Subcutaneous adipose tissue (tissue), 4 donors: ENCODE results near the gene ADGRL3. TPM values are rescaled to one million over a fixed set of nuclear protein-coding genes. Genes with fewer than 3 reads are reported as not detected.

Experiments used
- total RNA-seq, 4 donors: library from RNA; depleted of rRNA; stranded (reverse); fragments of >200 nt; gene quantifications; one replicate each; pipeline ENCODE4 v1.1.0, GENCODE V29; 2016
- TF ChIP-seq, protein P1 (sequence below): fragments of 450-650 bp; IDR thresholded peaks from one replicate; pipeline ENCODE4 v1.5.1; 2016; ENCODE audit warnings: low read depth, mild to moderate bottlenecking, control low read depth, antibody characterized with exemption, moderate library complexity

The ADGRL3 gene
- total RNA-seq, 4 donors from 2014 or later: 6.3 to 12.2 (median 9.2) TPM

DNA sequence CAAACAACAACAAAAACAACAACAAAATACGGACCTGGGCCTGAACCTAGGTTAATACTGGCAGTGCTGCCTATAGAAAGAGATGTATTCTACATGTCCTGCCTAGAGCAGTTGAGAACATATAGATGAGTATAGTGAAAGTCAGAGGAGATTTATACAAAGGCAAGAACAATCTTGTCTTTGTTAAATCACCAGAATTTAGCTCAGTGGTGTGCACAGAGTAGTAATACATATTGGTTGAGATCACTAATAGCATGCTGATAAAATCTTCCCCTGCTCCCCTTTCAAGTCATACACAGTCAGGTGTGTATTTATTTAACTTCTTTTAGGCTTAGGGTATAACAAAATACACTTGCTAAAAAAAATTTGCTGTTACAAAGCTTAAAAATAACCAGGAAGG lies 247.8 kb downstream of the ADGRL3 start:
- TF ChIP-seq, protein P1, sequence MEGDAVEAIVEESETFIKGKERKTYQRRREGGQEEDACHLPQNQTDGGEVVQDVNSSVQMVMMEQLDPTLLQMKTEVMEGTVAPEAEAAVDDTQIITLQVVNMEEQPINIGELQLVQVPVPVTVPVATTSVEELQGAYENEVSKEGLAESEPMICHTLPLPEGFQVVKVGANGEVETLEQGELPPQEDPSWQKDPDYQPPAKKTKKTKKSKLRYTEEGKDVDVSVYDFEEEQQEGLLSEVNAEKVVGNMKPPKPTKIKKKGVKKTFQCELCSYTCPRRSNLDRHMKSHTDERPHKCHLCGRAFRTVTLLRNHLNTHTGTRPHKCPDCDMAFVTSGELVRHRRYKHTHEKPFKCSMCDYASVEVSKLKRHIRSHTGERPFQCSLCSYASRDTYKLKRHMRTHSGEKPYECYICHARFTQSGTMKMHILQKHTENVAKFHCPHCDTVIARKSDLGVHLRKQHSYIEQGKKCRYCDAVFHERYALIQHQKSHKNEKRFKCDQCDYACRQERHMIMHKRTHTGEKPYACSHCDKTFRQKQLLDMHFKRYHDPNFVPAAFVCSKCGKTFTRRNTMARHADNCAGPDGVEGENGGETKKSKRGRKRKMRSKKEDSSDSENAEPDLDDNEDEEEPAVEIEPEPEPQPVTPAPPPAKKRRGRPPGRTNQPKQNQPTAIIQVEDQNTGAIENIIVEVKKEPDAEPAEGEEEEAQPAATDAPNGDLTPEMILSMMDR: no peak

DNA sequence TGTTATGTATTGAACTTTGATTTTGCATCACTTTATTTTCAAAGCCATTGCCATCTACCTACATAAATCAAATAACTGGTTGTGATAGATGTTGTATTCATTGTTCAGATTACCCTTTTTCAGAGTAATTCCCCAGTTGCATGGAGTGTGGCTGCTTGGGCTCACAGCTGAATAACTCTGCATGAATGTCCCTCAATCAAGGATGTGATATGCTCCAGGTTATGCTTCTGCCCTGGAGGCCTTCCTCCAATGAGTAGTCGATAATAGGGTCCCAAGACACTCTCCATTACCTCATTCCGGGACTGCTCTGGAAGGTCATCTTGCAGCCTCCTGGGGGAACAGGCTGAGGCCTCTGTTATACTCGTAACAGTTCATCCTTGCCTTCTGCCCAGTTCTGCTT lies 251.8 kb downstream of the ADGRL3 start:
- TF ChIP-seq, protein P1: no peak

DNA sequence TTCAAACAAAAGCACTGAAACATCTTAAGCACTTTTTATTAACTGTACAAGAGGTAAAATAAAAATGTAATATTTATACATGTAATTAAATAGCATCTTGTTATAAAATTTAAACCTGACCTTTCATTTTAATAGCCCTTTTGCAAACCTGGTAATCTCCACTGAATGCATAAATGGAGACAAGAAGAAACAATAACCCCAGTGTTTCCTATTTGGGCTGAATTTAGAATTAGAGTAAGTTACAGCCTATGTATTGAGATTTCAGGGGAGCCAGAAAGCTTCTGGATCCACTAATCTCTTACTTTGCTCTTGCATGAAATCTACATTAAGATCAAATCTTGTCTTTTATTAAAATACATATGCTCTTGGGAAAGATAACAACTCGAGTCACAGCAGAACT lies 261.8 kb downstream of the ADGRL3 start:
- TF ChIP-seq, protein P1: no peak

DNA sequence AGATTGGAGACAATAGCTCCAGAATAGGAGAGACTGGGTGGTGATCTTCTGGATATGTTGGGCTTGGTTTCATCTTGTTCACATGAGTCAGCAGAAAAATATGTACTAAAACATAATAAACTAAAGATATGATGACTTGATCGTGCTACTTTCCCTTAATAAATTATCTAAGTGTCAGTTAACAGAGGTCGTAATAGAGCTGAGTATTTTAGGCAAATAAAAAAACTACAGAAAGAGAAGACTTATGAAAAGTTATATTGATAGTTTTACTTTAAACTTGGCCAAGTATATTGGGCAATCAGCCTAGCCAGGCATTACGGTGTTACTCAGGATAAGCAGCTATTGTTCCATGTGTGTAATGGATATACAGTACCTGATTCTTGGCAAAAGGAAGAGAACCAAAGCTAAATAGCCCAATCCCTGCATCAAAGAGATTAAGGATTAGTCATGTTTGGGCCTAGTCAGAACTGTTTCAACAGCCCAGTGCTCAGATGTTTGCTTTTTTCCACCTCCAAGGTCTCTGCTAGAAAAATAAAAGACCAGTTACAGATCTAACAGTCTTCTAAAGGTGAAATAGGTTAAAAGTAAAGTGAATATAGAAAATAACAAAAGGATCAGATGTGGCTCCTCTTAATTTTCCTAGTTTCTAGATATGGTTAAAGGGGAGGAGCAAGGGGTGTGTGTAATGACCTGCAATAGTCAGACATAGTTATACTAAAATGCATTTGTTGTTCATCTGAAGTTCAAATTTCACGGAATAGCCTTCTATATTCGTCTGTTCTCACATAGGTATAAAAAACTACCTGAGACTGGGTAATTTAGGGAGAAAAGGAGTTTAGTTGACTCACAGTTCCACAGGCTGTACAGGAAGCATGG lies 262.6 kb downstream of the ADGRL3 start:
- TF ChIP-seq, protein P1: no peak

DNA sequence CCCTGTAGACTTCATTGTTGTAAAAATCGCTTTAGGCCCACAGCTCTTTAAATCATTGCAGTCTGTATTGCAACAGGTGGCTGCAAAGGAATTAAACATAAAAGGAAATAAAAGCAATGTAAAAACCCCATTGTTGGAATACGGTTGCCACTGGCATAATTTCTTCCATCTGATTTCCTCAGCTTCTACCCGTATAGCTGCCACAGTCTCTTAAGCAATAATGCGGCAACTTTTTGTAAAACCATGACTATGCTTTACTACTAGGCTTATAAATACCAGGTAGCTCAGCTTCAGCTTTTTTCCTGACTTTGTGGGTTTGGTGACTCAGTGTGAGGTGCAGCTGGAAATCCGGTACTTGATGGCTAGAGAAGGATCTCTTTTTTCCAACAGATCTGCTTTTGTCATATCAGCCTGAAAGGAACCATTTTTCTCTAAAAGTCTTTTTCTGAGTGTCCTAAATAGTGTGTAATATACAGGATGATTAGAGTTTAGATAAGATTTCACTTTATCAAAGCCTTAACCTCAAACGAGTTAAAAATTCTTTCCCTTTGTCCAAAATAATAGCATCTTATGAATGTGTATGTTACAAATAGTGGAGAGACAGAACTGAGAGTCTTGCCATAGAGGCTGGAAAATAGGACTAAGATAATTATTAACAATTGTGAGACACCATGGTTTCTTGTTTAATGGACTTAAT lies 268.0 kb downstream of the ADGRL3 start:
- TF ChIP-seq, protein P1: no peak

DNA sequence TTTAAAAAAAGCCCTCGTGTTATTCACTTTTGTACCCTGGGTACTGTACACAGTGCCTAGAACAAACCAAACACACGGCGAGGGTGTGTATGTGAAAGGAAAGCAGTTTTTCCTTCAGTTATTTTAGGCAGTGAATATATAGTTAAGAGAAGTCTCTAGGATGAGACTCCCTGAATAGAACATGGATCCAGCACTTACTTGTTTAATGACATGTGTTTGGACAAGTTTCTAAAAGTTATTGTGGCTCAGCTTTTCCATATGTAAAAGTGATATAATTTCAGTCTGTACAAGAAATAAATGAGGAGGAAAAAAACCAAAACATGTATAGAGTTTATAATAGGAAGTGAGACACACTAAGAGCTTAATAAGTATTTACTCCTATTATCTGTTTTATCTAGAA lies 273.2 kb downstream of the ADGRL3 start:
- TF ChIP-seq, protein P1: no peak

DNA sequence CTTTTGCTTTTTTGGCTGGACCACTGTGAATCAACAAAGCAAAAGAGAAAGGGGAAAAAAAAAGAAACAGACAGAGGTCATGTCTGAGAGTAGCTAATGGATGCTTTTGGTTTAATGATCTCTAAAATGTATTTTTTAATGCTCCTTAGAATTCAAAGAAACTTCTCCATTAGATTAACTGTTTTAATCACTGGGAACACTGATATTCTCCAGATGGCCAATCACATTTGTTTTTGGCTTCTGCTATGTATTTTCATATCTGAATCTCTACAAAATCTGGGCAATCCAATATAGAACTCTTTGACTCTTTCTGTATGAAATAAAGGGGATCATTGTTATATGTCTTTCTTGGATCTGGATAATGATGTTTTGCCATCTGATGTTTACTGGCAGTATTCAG lies 278.2 kb downstream of the ADGRL3 start:
- TF ChIP-seq, protein P1: no peak
